Stimulated activated naive CD8-positive, alpha-beta T cell treated with anti-CD3 and anti-CD28 coated beads, Interleukin-15, Interleukin-2, amounts not matched to agents 100 ng/mL and 50 ng/mL, for 24 hours (primary cell): ENCODE measurements around the gene GAGE12J.
A peak's percentile ranks its signal among the peaks of the same experiment; 100 is the strongest.
"Not testable (repeated sequence)": the region's sequence is repeated elsewhere in the genome, so short reads cannot be mapped to it uniquely, and the experiment has no call there.

Source experiments
- H3K27ac Mint-ChIP-seq: one replicate; pipeline ENCODE4 v1.8.0; 2021; ENCODE audit warnings: mild to moderate bottlenecking, mixed read lengths
- H3K27me3 Mint-ChIP-seq: one replicate; pipeline ENCODE4 v1.8.0; 2021; ENCODE audit warnings: mixed read lengths
- H3K36me3 Mint-ChIP-seq: one replicate; pipeline ENCODE4 v1.8.0; 2021; ENCODE audit warnings: low read depth, mixed read lengths
- H3K4me1 Mint-ChIP-seq: one replicate; pipeline ENCODE4 v1.8.0; 2021; ENCODE audit warnings: low read depth, mixed read lengths
- H3K4me3 Mint-ChIP-seq: one replicate; pipeline ENCODE4 v1.8.0; 2021; ENCODE audit warnings: mild to moderate bottlenecking, mixed read lengths
- H3K9me3 Mint-ChIP-seq: one replicate; pipeline ENCODE4 v1.8.0; 2021; ENCODE audit warnings: mixed read lengths

GAGE12J gene

DNA sequence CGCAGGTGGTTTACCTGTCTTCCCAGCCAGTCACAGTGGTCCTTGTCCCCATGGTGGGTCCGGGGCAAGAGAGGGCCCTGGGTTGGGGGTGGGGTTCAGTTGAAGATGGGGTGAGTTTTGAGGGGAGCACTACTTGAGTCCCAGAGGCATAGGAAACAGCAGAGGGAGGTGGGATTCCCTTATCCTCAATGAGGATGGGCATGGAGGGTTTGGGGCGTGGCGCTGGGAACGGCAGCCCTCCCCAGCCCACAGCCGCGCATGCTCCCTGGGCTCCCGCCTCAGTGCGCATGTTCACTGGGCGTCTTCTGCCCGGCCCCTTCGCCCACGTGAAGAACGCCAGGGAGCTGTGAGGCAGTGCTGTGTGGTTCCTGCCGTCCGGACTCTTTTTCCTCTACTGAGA, at the start of gene GAGE12J:
Gene GAGE12J, plus strand, starts transcription at position 301 of the 400 bp plus-strand sequence. CDS start 1,157 bp downstream, outside the sequence.
- not testable (repeated sequence) for H3K4me3 Mint-ChIP-seq, H3K27me3 Mint-ChIP-seq, H3K9me3 Mint-ChIP-seq, H3K4me1 Mint-ChIP-seq, H3K27ac Mint-ChIP-seq, H3K36me3 Mint-ChIP-seq

GRCh38 chrX:49272421-49272820, 49.4 kb upstream of the GAGE12J start:
- Mint-ChIP-seq H3K4me1 (peaks cover 83% of the 10 kb centered on the region), H3K27me3 (no peaks in the 10 kb centered on the region), H3K4me3 (peak overlapping the region; percentile 74), H3K36me3 (peaks cover 22% of the 10 kb centered on the region), H3K9me3 (no peaks in the 10 kb centered on the region), H3K27ac (peak overlapping the region; percentile 85)

DNA sequence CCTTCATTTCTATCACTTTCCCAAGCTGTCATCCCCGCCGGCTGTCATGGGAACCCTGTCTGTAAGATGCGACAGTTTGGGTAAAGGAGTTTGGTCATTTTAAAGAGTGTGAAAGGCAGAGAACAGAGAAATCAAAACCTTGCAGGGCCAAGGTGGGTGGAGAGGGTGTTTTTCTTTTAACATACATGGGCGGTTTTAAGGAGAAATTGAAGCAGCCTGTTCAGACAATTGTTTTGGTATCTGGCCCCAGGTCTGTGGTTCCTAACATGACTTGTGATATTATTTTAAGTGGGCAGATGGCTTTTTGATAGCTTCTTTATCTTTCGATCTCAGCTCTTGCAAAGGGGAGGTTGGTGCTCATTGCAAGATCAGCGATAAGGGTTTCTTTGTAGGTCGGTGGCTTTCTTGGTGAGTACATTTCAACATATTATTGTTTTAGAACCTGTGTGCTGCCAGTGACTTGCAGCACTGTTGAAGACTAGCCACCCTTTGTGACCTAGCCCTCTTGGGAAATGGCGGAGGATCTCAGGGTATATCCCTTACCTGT, 48.6 kb upstream of the GAGE12J start:
- Mint-ChIP-seq H3K27ac (peak overlapping the region; percentile 85), H3K4me3 (peak overlapping the region; percentile 74), H3K9me3 (no peaks in the 10 kb centered on the region), H3K36me3 (peaks cover 26% of the 10 kb centered on the region), H3K4me1 (peaks cover 83% of the 10 kb centered on the region), H3K27me3 (no peaks in the 10 kb centered on the region)

- Mint-ChIP-seq H3K36me3 (peaks cover 21% of the 10 kb centered on the region), H3K4me1 (peaks cover 82% of the 10 kb centered on the region), H3K27me3 (no peaks in the 10 kb centered on the region), H3K27ac (no peak overlapping the region), H3K9me3 (no peaks in the 10 kb centered on the region), H3K4me3 (no peak overlapping the region)
Measured at GRCh38 chrX:49276207-49276606, 45.6 kb upstream of the GAGE12J start.

- Mint-ChIP-seq H3K27me3 (no peaks in the 10 kb centered on the region), H3K27ac (peak overlapping the region; percentile 98), H3K4me1 (peaks cover 77% of the 10 kb centered on the region), H3K4me3 (peak overlapping the region; percentile 63), H3K9me3 (no peaks in the 10 kb centered on the region), H3K36me3 (peaks cover 19% of the 10 kb centered on the region)
Measured at GRCh38 chrX:49276671-49277534, 44.9 kb upstream of the GAGE12J start.

GRCh38 chrX:49277535-49277830, 44.4 kb upstream of the GAGE12J start:
- Mint-ChIP-seq H3K4me3 (peak overlapping the region; percentile 63), H3K27me3 (no peaks in the 10 kb centered on the region), H3K9me3 (no peaks in the 10 kb centered on the region), H3K27ac (peak overlapping the region; percentile 98), H3K36me3 (peaks cover 19% of the 10 kb centered on the region), H3K4me1 (peaks cover 76% of the 10 kb centered on the region)

DNA sequence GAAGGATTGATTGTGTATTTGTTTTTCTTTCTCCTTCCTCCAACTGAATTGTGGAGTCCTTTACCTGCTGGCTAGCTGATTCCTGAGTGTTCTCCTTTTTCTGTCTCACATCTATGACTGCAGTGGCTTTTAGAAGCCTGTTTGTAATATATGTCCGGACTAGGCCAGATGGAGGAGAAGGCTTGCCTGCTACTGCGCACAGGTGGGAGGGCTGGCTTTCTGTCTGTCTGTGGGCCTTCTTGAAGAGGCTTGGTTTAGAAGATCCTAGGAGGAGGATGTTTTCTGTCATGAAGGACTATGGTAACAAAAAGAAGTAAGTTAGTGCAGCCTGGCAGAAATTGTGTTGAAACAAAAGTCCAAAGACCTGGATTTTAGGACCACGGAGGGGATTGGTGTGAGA, 43.8 kb upstream of the GAGE12J start:
- Mint-ChIP-seq H3K27me3 (no peaks in the 10 kb centered on the region), H3K27ac (peak overlapping the region; percentile 98), H3K4me3 (peak overlapping the region; percentile 63), H3K36me3 (peaks cover 19% of the 10 kb centered on the region), H3K4me1 (peaks cover 73% of the 10 kb centered on the region), H3K9me3 (no peaks in the 10 kb centered on the region)

GRCh38 chrX:49282647-49283011, 39.2 kb upstream of the GAGE12J start:
- peaks cover 2% of the 10 kb centered on the region for H3K36me3 Mint-ChIP-seq
- H3K4me3 Mint-ChIP-seq = no peak overlapping the region
- H3K27ac Mint-ChIP-seq = no peak overlapping the region
- H3K27me3 Mint-ChIP-seq = no peaks in the 10 kb centered on the region
- no peaks in the 10 kb centered on the region for H3K9me3 Mint-ChIP-seq
- peaks cover 31% of the 10 kb centered on the region for H3K4me1 Mint-ChIP-seq

- Mint-ChIP-seq H3K27ac (no peak overlapping the region), H3K36me3 (no peaks in the 10 kb centered on the region), H3K9me3 (no peaks in the 10 kb centered on the region), H3K4me1 (peaks cover 26% of the 10 kb centered on the region), H3K4me3 (no peak overlapping the region), H3K27me3 (no peaks in the 10 kb centered on the region)
Measured at GRCh38 chrX:49284212-49284611, 37.6 kb upstream of the GAGE12J start.

- Mint-ChIP-seq H3K4me3 (no peak overlapping the region), H3K36me3 (no peaks in the 10 kb centered on the region), H3K27ac (no peak overlapping the region), H3K9me3 (no peaks in the 10 kb centered on the region), H3K4me1 (peaks cover 20% of the 10 kb centered on the region), H3K27me3 (no peaks in the 10 kb centered on the region)
Measured at GRCh38 chrX:49286136-49286535, 35.7 kb upstream of the GAGE12J start.

GRCh38 chrX:49286581-49286980, 35.3 kb upstream of the GAGE12J start:
- no peaks in the 10 kb centered on the region for H3K9me3 Mint-ChIP-seq
- no peak overlapping the region for H3K27ac Mint-ChIP-seq

GRCh38 chrX:49287665-49288064, 34.2 kb upstream of the GAGE12J start:
- H3K27ac Mint-ChIP-seq = no peak overlapping the region
- no peaks in the 10 kb centered on the region for H3K27me3 Mint-ChIP-seq
- H3K9me3 Mint-ChIP-seq = no peaks in the 10 kb centered on the region
- no peaks in the 10 kb centered on the region for H3K36me3 Mint-ChIP-seq
- no peak overlapping the region for H3K4me3 Mint-ChIP-seq
- peaks cover 21% of the 10 kb centered on the region for H3K4me1 Mint-ChIP-seq

More at GRCh38 chrX:49286581-49286980, 35.3 kb upstream of the GAGE12J start:
- H3K4me3 Mint-ChIP-seq = no peak overlapping the region
- H3K27me3 Mint-ChIP-seq = no peaks in the 10 kb centered on the region
- no peaks in the 10 kb centered on the region for H3K36me3 Mint-ChIP-seq
- H3K4me1 Mint-ChIP-seq = peaks cover 21% of the 10 kb centered on the region

DNA sequence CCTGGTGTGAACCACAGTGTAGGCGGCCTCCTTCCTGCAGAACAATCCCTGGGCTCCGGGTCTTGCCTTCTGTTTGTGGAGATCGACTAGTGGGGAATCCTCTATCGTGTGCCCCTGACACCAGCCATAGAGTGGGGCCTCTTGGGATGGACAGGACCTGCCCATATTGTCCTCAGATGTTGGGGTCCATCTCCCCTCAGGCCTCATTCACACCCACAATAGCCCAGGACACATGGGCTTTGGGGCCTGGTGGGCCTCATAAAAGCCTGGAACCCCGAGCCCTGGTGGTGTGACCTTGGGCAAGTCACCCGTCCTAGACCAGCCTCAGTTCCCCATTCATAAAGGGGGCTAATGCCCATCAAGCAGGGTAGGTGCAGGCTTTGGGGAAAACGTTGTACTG, 31.6 kb upstream of the GAGE12J start:
- Mint-ChIP-seq H3K9me3 (no peaks in the 10 kb centered on the region), H3K36me3 (no peaks in the 10 kb centered on the region)

GRCh38 chrX:49291615-49292337, 30.1 kb upstream of the GAGE12J start:
- Mint-ChIP-seq H3K9me3 (no peaks in the 10 kb centered on the region), H3K4me3 (no peak overlapping the region), H3K27ac (peak overlapping the region; percentile 76), H3K36me3 (no peaks in the 10 kb centered on the region), H3K4me1 (peaks cover 19% of the 10 kb centered on the region), H3K27me3 (no peaks in the 10 kb centered on the region)

More for the DNA sequence above, 31.6 kb upstream of the GAGE12J start:
- Mint-ChIP-seq H3K4me1 (peaks cover 19% of the 10 kb centered on the region), H3K27me3 (no peaks in the 10 kb centered on the region), H3K4me3 (no peak overlapping the region), H3K27ac (no peak overlapping the region)
